PC-3 (cell line): ENCODE data around the gene DGKI. TPM values are rescaled to one million over a fixed set of nuclear protein-coding genes. Genes with fewer than 3 reads are reported as not detected.

Experiments used
- ATAC-seq: fragments of 200-7000 bp; cut with Tn5 transposase; 2 replicates; pipeline ENCODE4 v1.9.1; 2020; ENCODE audit warnings: mild to moderate bottlenecking, moderate library complexity
- BruUV-seq: library from RNA; stranded (reverse); fragments of 400-500 nt; replicated peaks from 2 replicates; lab custom pipeline; 2021; lab: Mats Ljungman, UMichigan
- CTCF ChIA-PET: fragments of 300-600 bp; sonication (Branson Sonifier 250); formaldehyde crosslinking; loops from one replicate; lab custom pipeline; 2022; ENCODE audit warnings: antibody characterized with exemption; lab: Charles Lee
- POLR2A ChIA-PET: fragments of 300-600 bp; sonication (Branson Sonifier 250); formaldehyde crosslinking; loops from one replicate; lab custom pipeline; 2022; ENCODE audit warnings: antibody characterized with exemption; ENCODE audit not compliant: unreplicated experiment; lab: Charles Lee
- DNase-seq: peaks from one replicate; pipeline ENCODE4 v3.0.0-alpha.2; 2015
- H2AFZ ChIP-seq: fragments of 300-600 bp; sonication (generic); 2 replicates; pipeline ENCODE4 v1.6.0; 2016; ENCODE audit warnings: antibody characterized with exemption, low read length
- H3F3A ChIP-seq: fragments of 300-600 bp; sonication (generic); one replicate; pipeline ENCODE4 v1.6.0; 2017; ENCODE audit warnings: antibody characterized with exemption, low read length, control low read depth, mild to moderate bottlenecking; ENCODE audit not compliant: unreplicated experiment
- H3K27ac ChIP-seq: fragments of 300-600 bp; sonication (generic); 2 replicates; pipeline ENCODE4 v1.5.1; 2016; ENCODE audit warnings: mild to moderate bottlenecking, low read length
- H3K27me3 ChIP-seq: fragments of 300-600 bp; sonication (generic); 2 replicates; pipeline ENCODE4 v1.6.1; 2016; ENCODE audit warnings: low read length, mixed read lengths
- H3K36me3 ChIP-seq: fragments of 300-600 bp; sonication (generic); 2 replicates; pipeline ENCODE4 v1.6.1; 2016; ENCODE audit warnings: low read depth, mixed run types, low read length, mixed read lengths
- H3K4me1 ChIP-seq: fragments of 300-600 bp; sonication (generic); 2 replicates; pipeline ENCODE4 v1.5.1; 2016; ENCODE audit warnings: low read length; ENCODE audit not compliant: insufficient read depth
- H3K4me2 ChIP-seq: fragments of 300-600 bp; sonication (generic); 2 replicates; pipeline ENCODE4 v1.6.0; 2016; ENCODE audit warnings: low read length
- H3K4me3 ChIP-seq: fragments of 300-600 bp; sonication (generic); 2 replicates; pipeline ENCODE4 v1.5.1; 2016; ENCODE audit warnings: mild to moderate bottlenecking, low read length, mixed read lengths
- H3K79me2 ChIP-seq: fragments of 300-600 bp; sonication (generic); 2 replicates; pipeline ENCODE4 v1.6.1; 2017; ENCODE audit warnings: low read length, mixed read lengths
- H3K9ac ChIP-seq: fragments of 300-600 bp; sonication (generic); 2 replicates; pipeline ENCODE4 v1.6.0; 2016; ENCODE audit warnings: mild to moderate bottlenecking, low read length
- H3K9me2 ChIP-seq: fragments of 300-600 bp; sonication (generic); replicated peaks from 2 replicates; pipeline ENCODE4 v1.6.1; 2016; ENCODE audit warnings: mixed run types, low read length, mixed read lengths
- H3K9me3 ChIP-seq: fragments of 300-600 bp; sonication (generic); 2 replicates; pipeline ENCODE4 v1.6.1; 2016; ENCODE audit warnings: low read length, mixed read lengths
- H4K20me1 ChIP-seq: fragments of 300-600 bp; sonication (generic); 2 replicates; pipeline ENCODE4 v1.6.1; 2016; ENCODE audit warnings: low read length, mixed read lengths
- CTCF ChIP-seq: fragments of 300-600 bp; sonication (generic); conservative IDR thresholded peaks from 2 replicates; pipeline ENCODE4 v1.5.1; 2017; ENCODE audit warnings: antibody characterized with exemption, low read depth, mild to moderate bottlenecking, low read length
- EZH2 ChIP-seq: fragments of 300-600 bp; sonication (generic); IDR thresholded peaks from one replicate; pipeline ENCODE4 v1.6.1; 2017; ENCODE audit warnings: antibody characterized with exemption, mild to moderate bottlenecking, low read length; ENCODE audit not compliant: unreplicated experiment
- EZH2phosphoT487 ChIP-seq: fragments of 300-600 bp; sonication (generic); IDR thresholded peaks from 2 replicates; pipeline ENCODE4 v1.6.1; 2018; ENCODE audit warnings: mild to moderate bottlenecking, antibody characterized with exemption, low read length, borderline replicate concordance
- intact Hi-C: fragments of 100-400 bp; cut with micrococcal nuclease; formaldehyde crosslinking; loops from 2 replicates; pipeline ENCODE4 v1.9.0; 2023
- total RNA-seq: library from RNA; depleted of rRNA; stranded (reverse); fragments of >200 nt; gene quantifications from 2 replicates; pipeline ENCODE4 v1.2.3, GENCODE V29; 2014

DGKI gene
- total RNA-seq, 1 experiment from 2014 or later = not detected

- DNase-seq (no peak), ATAC-seq (no peak)
- Histone ChIP-seq H3K4me3 (no peak overlapping the region), H2AFZ (no peak overlapping the region), H3K9me3 (no peaks in the 10 kb centered on the region), H3K27me3 (peaks cover 36% of the 10 kb centered on the region), H3K36me3 (no peaks in the 10 kb centered on the region), H3K9ac (no peak overlapping the region), H3K4me1 (0 out of 2 replicates have a peak, but pooled peaks cover 8% of the 10 kb centered on the region), H3F3A (no peaks in the 10 kb centered on the region), H3K4me2 (no peak overlapping the region), H3K27ac (no peak overlapping the region), H3K79me2 (no peaks in the 10 kb centered on the region), H3K9me2 (no peaks in the 10 kb centered on the region), H4K20me1 (no peaks in the 10 kb centered on the region)
- ChIA-PET POLR2A (no interaction called here), CTCF (no interaction called here)
- no peak for TF ChIP-seq CTCF
- TF ChIP-seq EZH2 = no peak
- TF ChIP-seq EZH2phosphoT487 = no peak
- intact Hi-C loops = no loop called here
- BruUV-seq = no TSS peak
Observed at GRCh38 chr7:137674048-137674447, 172.7 kb downstream of the DGKI start.

GRCh38 chr7:137671920-137672319 is 174.9 kb downstream of the DGKI start:
- H3K9ac ChIP-seq = no peak overlapping the region
- no peaks in the 10 kb centered on the region for H3K36me3 ChIP-seq
- intact Hi-C loops = no loop called here
- H4K20me1 ChIP-seq = no peaks in the 10 kb centered on the region
- peaks cover 26% of the 10 kb centered on the region; the same call in 1 of the 2 replicates for H3K4me1 ChIP-seq
- TF ChIP-seq CTCF = no peak
- no peak for TF ChIP-seq EZH2phosphoT487
- no peak for TF ChIP-seq EZH2
- POLR2A ChIA-PET = no interaction called here
- no TSS peak for BruUV-seq
- no peak overlapping the region for H3K4me3 ChIP-seq
- no peaks in the 10 kb centered on the region for H3K9me2 ChIP-seq
- H2AFZ ChIP-seq = no peak overlapping the region
- CTCF ChIA-PET = no interaction called here
- peaks cover 36% of the 10 kb centered on the region for H3K27me3 ChIP-seq
- H3K79me2 ChIP-seq = no peaks in the 10 kb centered on the region
- H3K4me2 ChIP-seq = no peak overlapping the region
- H3F3A ChIP-seq = no peaks in the 10 kb centered on the region
- ATAC-seq (no peak), DNase-seq (no peak)
- H3K27ac ChIP-seq = no peak overlapping the region
- no peaks in the 10 kb centered on the region for H3K9me3 ChIP-seq

GRCh38 chr7:137670222-137671064 is 176.3 kb downstream of the DGKI start:
- no peak for TF ChIP-seq EZH2
- no peak for TF ChIP-seq EZH2phosphoT487
- peaks cover 22% of the 10 kb centered on the region for H3K27me3 ChIP-seq
- H3K9ac ChIP-seq = no peak overlapping the region
- no peak overlapping the region for H3K4me2 ChIP-seq
- POLR2A ChIA-PET = no interaction called here
- H3K27ac ChIP-seq = no peak overlapping the region
- peak; percentile 36 for DNase-seq
- H3F3A ChIP-seq = no peaks in the 10 kb centered on the region
- H3K9me3 ChIP-seq = no peaks in the 10 kb centered on the region
- no peaks in the 10 kb centered on the region for H3K36me3 ChIP-seq
- H3K4me3 ChIP-seq = no peak overlapping the region
- CTCF ChIA-PET = no interaction called here
- H3K9me2 ChIP-seq = no peaks in the 10 kb centered on the region
- peaks cover 27% of the 10 kb centered on the region; the same call in 1 of the 2 replicates for H3K4me1 ChIP-seq
- H3K79me2 ChIP-seq = no peaks in the 10 kb centered on the region
- no peak for ATAC-seq
- H4K20me1 ChIP-seq = no peaks in the 10 kb centered on the region
- intact Hi-C loops = no loop called here
- no peak overlapping the region for H2AFZ ChIP-seq
- no TSS peak for BruUV-seq
